Muscle layer of colon (tissue), 2 donors: ENCODE data around the gene CREB3L4.
"Not testable (repeated sequence)": the region's sequence is repeated elsewhere in the genome, so short reads cannot be mapped to it uniquely, and the experiment has no call there.

Source experiments
- H3K27ac ChIP-seq: one replicate; pipeline ENCODE4 v1.7.0; 2013; ENCODE audit warnings: low read depth, mild to moderate bottlenecking, low read length, moderate library complexity
- H3K27me3 ChIP-seq, 2 donors: one replicate each; pipeline ENCODE4 v1.7.0; 2013; ENCODE audit warnings: low read length in 2 of 2, mild to moderate bottlenecking in 2 of 2; ENCODE audit not compliant: insufficient read depth in 2 of 2, control insufficient read depth in 1 of 2
- H3K36me3 ChIP-seq: one replicate; pipeline ENCODE4 v1.7.0; 2013; ENCODE audit warnings: mild to moderate bottlenecking, low read length; ENCODE audit not compliant: insufficient read depth
- H3K4me1 ChIP-seq: one replicate; pipeline ENCODE4 v1.7.0; 2013; ENCODE audit warnings: mild to moderate bottlenecking, low read length; ENCODE audit not compliant: insufficient read depth
- H3K4me3 ChIP-seq, 2 donors: one replicate each; pipeline ENCODE4 v1.7.0; 2013; ENCODE audit warnings: low read length in 2 of 2, low read depth in 1 of 2, mild to moderate bottlenecking in 1 of 2, moderate library complexity in 1 of 2
- H3K9ac ChIP-seq: one replicate; pipeline ENCODE4 v1.7.0; 2013; ENCODE audit warnings: low read length
- H3K9me3 ChIP-seq: one replicate; pipeline ENCODE4 v1.7.0; 2013; ENCODE audit warnings: mild to moderate bottlenecking, low read length
- donor health status: abdominal sarcoma.
- donor health status: Adenocarcinoma of cecum.

Gene CREB3L4

GRCh38 chr1:153996882-153997281 lies 29.2 kb downstream of the CREB3L4 start:
- H3K4me1 ChIP-seq, result peaks cover 13% of the 10 kb centered on the region

GRCh38 chr1:154000420-154000819 lies 32.7 kb downstream of the CREB3L4 start:
- Histone ChIP-seq H3K4me1 (no peaks in the 10 kb centered on the region), H3K9ac (no peak overlapping the region), H3K9me3 (no peaks in the 10 kb centered on the region), H3K27me3 (no peaks in the 10 kb centered on the region), H3K4me3 (no peak overlapping the region), H3K36me3 (no peaks in the 10 kb centered on the region), H3K27ac (no peak overlapping the region)

More at GRCh38 chr1:153996882-153997281, 29.2 kb downstream of the CREB3L4 start:
- not testable (repeated sequence) for H3K9ac ChIP-seq, H3K27me3 ChIP-seq, H3K27ac ChIP-seq, H3K9me3 ChIP-seq, H3K4me3 ChIP-seq
- H3K36me3 ChIP-seq, result peaks cover 21% of the 10 kb centered on the region

GRCh38 chr1:154006136-154006535 lies 38.4 kb downstream of the CREB3L4 start:
- no peaks in the 10 kb centered on the region for H3K27me3 ChIP-seq
- H3K9ac ChIP-seq, result no peak overlapping the region
- no peak overlapping the region for H3K4me3 ChIP-seq
- H3K36me3 ChIP-seq, result no peaks in the 10 kb centered on the region
- H3K27ac ChIP-seq, result no peak overlapping the region
- no peaks in the 10 kb centered on the region for H3K9me3 ChIP-seq
- H3K4me1 ChIP-seq, result no peaks in the 10 kb centered on the region

- H3K27ac ChIP-seq, result no peak overlapping the region
- no peak overlapping the region for H3K9ac ChIP-seq
- H3K4me3 ChIP-seq, result no peak overlapping the region
- H3K9me3 ChIP-seq, result no peaks in the 10 kb centered on the region
- no peaks in the 10 kb centered on the region for H3K36me3 ChIP-seq
- H3K27me3 ChIP-seq, result no peaks in the 10 kb centered on the region
- H3K4me1 ChIP-seq, result no peaks in the 10 kb centered on the region
Observed at GRCh38 chr1:154012129-154012528, 44.4 kb downstream of the CREB3L4 start.

GRCh38 chr1:154012543-154012942 lies 44.8 kb downstream of the CREB3L4 start:
- H3K36me3 ChIP-seq, H3K27me3 ChIP-seq, H3K4me1 ChIP-seq, H3K9ac ChIP-seq, H3K27ac ChIP-seq, H3K4me3 ChIP-seq, H3K9me3 ChIP-seq: not testable (repeated sequence)

- Histone ChIP-seq H3K4me1 (no peaks in the 10 kb centered on the region), H3K27me3 (no peaks in the 10 kb centered on the region)
Observed at GRCh38 chr1:154014154-154014907, 46.6 kb downstream of the CREB3L4 start.

GRCh38 chr1:154019269-154019668 lies 51.6 kb downstream of the CREB3L4 start:
- H3K27ac ChIP-seq, result no peak overlapping the region
- no peaks in the 10 kb centered on the region for H3K4me1 ChIP-seq
- H3K4me3 ChIP-seq, result no peak overlapping the region
- no peak overlapping the region for H3K9ac ChIP-seq
- no peaks in the 10 kb centered on the region for H3K36me3 ChIP-seq
- H3K27me3 ChIP-seq, result no peaks in the 10 kb centered on the region
- no peaks in the 10 kb centered on the region for H3K9me3 ChIP-seq

More at GRCh38 chr1:154014154-154014907, 46.6 kb downstream of the CREB3L4 start:
- Histone ChIP-seq H3K4me3 (no peak overlapping the region), H3K9me3 (no peaks in the 10 kb centered on the region), H3K36me3 (no peaks in the 10 kb centered on the region), H3K27ac (no peak overlapping the region), H3K9ac (no peak overlapping the region)

GRCh38 chr1:154019940-154020339 lies 52.2 kb downstream of the CREB3L4 start:
- no peaks in the 10 kb centered on the region for H3K4me1 ChIP-seq
- no peak overlapping the region for H3K4me3 ChIP-seq
- no peaks in the 10 kb centered on the region for H3K27me3 ChIP-seq
- H3K9me3 ChIP-seq, result no peaks in the 10 kb centered on the region
- H3K36me3 ChIP-seq, result no peaks in the 10 kb centered on the region
- H3K9ac ChIP-seq, result no peak overlapping the region
- no peak overlapping the region for H3K27ac ChIP-seq
